ENCODE data around the gene DNHD1.

DNA sequence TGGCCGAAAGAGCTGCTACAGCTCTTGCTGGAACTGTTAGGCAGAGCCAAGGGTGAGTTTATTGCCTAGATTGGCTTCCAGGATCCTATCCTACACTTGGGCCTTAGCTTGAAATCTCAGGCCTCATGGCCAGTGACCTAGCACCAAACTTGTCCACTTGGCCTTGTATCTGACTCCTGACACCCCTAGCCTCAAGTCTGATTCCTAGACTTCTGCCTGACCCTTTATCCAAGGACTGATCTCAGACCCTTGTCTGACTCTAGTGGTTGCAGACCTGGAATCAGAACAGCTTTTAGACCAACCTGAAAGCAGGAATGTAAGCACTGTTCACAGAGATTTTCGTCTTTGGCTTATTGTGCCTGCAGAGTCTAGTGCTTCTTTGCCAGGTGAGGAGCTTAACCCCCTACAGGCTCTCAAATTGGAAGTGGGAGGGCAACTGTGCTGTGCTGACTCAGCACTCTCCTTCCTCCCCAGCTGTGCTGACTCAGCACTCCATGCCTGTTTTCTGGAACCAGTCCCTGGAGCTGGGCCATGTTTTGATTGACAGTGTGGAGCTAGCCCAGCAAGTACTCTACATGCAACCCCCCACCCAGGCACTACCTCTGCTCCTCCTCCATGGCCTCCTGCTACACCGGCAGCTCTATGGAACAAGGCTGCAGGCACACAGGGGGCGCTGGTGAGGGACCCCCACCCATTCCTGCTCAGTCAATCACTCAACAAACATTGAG lies 71.3 kb downstream of the DNHD1 start:
- no peak for TF ChIP-seq CTCF (IDR thresholded peaks at IDR 0.05)
- no peak for TF ChIP-seq POLR2A (IDR thresholded peaks at IDR 0.05)
